HG03520 (cell line): Measurements from ENCODE around the gene CNNM2.

ENCODE experiments used
- ATAC-seq: cut with Tn5 transposase; IDR thresholded peaks from one replicate; pipeline ENCODE4 v1.9.1; 2021; ENCODE audit warnings: mild to moderate bottlenecking, moderate library complexity; ENCODE audit not compliant: unreplicated experiment

Gene CNNM2

GRCh38 chr10:103067956-103068355 is 149.9 kb downstream of the CNNM2 start:
- no peak for ATAC-seq

DNA sequence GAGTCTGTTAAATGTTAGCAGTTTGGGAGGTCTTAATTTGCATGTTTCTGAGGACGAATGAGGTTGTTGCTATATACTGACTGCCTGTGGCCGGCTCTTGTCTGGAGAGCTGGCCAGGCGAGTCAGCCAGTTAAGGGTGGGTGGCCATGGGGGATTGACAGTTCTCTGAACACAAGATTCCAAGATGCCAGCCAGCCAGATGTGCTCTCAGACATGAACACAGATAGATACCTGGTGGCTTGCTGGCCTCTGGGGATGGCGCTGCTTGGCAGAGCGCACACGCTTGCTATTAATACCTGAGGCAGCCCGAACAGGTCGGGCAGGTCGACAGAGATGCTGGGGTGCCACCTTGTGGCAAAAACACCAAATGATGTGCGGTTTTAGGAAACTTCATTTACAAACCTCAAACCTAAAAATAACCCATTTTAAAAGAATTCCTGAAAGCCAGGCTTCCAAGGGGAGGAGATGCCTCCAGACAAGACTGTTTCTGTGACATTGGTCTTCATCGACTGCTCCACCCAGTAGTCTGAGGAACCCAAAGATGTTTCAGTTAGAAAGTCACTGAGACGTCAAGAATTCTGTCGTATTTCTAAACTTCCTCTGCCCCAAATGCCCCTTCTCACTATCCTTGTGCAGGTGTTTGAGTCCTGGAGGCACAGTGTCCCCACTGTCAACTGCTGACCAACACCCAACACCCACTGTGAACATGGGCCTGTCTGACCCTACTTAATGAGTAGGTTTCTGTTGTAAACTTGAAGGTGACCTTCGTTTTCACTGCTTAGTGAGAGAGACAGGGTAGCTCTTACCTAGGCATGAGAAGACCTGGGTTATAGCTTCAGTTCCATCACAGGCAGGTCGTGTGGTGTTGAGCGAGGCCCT is 151.6 kb downstream of the CNNM2 start:
- peak; percentile 49 for ATAC-seq

- no peak for ATAC-seq
Observed at GRCh38 chr10:103072276-103072675, 154.2 kb downstream of the CNNM2 start.

GRCh38 chr10:103072891-103073290 is 154.8 kb downstream of the CNNM2 start:
- no peak for ATAC-seq

- no peak for ATAC-seq
Observed at GRCh38 chr10:103077020-103077419, 158.9 kb downstream of the CNNM2 start.

GRCh38 chr10:103077491-103078308 is 159.6 kb downstream of the CNNM2 start:
- ATAC-seq = no peak

- ATAC-seq = no peak
Observed at GRCh38 chr10:103078309-103078615, 160.2 kb downstream of the CNNM2 start.

- no peak for ATAC-seq
Observed at GRCh38 chr10:103078676-103079075, 160.6 kb downstream of the CNNM2 start.

DNA sequence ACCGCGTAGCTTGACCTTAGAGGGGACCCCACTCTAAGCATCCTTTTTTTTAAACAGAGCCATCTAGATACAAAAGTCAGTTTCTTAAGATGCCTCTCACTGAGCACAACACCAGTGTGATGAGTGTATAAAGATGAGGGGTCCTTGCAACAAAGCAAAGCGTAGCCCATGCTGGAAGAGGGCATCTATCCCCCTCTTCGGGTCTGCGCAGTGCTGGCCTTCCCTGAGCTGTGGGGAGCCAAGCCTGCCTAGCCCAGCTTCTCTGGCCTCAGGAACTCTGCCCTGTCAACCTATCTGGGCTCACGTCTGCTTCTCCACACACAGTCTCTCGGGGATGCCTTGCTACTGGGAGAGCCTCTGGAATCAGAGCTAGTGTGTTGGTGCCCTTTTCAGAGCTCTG is 161.0 kb downstream of the CNNM2 start:
- no peak for ATAC-seq

GRCh38 chr10:103079946-103080345 is 161.9 kb downstream of the CNNM2 start:
- ATAC-seq = no peak

DNA sequence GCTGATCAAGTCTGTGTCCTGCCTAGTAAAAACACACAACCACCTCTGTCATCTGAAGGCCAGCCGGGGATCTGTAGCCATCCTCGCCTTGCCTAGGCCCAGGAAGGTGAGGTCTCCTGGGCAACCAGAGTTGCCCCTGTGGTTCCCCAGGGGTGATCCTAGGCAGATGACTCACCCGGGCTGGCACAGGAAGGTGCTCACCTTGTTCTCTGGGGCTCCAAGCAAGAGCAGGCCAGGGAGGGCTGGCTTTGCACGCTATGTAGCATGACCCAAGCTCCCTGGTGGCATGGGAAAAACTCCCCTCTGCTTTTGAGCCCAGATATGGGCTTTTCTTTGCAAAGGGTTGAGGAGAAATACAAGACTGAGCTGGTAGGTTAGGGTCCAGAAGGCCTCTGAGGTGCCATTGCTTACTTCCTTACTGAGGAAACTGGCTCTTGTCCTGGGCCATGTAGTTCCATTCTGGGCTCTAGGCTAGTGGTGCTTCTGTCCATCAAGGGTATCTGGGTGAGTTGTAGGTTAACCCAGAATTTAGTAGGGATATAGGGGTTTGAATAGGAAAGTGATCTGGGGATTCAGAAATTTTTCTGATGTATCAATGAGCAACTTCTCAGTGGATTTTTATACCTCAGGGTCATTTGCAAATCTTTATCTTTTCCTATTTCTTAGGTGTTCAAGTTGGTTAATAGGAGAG is 162.9 kb downstream of the CNNM2 start:
- no peak for ATAC-seq

- ATAC-seq = no peak
Observed at GRCh38 chr10:103082683-103083082, 164.6 kb downstream of the CNNM2 start.

DNA sequence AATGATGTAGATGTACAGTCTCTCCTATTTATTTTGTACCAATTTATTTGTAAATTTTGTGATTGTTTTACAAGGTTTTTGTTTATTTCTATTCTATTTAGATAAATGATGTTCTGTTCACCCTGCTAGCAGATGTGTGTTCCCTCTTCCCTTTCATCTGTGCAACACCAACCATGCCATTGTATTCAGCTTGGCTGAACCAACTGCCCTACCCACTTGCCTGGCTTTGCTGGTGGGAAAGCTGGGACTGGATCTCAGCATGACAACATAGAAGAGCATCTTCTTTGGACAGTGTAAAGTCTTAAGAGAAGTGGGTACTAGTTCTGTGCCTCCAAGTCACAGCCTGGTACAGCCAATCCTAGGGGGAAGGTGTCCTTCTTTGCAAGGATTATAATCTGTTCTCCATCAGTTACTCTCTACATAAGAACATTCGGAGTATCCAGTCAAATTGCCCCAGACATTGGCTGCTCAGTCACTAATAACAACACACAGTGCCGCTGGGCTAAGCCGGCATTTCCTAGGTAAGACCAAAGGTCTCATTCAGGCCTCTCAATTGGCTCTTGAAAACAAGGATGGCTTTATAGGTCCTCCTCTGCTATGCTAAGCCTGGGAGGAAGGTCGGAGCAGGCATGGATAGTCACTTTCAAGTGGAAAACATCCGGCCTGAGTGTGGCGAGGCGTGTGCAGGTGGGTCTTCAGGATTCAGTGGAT is 165.3 kb downstream of the CNNM2 start:
- ATAC-seq = no peak

GRCh38 chr10:103083977-103084320 is 165.9 kb downstream of the CNNM2 start:
- no peak for ATAC-seq

DNA sequence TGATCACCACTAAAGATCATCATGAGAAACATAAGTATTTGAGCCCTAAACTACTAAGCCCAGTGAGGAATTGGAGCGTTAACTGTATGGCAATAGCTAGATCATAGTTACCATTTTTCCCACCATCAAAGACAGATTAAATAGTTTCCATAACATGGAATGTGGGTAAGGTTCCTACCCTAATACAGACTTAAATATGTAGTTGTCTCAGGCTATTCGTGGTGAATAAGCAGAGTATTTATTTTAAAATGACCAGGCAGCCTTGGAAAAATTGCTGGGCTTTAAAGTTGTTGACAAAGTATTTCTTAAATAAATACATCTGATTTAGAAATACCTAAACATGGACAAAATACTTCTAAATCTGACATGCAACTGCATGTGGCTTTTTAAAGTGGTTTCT is 168.2 kb downstream of the CNNM2 start:
- ATAC-seq = no peak

- no peak for ATAC-seq
Observed at GRCh38 chr10:103086799-103087198, 168.7 kb downstream of the CNNM2 start.

GRCh38 chr10:103089493-103089892 is 171.4 kb downstream of the CNNM2 start:
- ATAC-seq = no peak

DNA sequence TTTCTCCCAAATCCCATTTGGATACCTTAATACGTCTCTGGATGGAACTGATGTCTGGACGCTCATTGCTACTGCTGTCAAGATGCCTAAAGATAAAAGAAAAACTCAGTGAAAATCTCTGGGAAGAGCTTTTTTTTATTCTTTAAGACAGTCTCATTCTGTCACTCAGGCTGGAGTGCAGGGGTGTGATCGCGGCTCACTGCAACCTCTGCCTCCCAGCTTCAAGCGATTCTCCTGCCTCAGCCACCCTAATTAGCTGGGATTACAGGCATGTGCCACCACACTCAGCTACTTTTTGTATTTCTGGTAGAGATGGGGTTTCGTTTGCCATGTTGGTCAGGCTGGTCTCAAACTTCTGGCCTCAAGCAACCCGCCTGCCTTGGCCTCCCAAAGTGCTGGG is 172.8 kb downstream of the CNNM2 start:
- no peak for ATAC-seq

DNA sequence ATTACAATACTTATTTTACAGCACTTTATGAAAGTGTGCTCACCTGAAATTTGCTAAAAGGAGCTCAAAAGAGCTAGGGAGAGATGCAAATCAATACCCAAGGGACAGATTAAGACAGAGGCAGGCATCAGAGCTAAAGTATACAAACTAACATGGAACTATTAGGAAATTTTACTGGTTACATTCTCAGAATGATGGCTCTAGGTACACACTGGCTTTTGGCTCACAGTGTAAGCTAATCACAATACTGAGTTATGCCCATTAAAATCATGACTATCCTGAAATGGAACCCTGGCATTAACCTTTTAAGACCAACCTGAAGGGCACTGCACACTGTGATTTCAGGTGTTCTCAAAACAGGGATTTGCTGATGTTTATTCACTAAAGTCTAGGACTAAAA is 176.9 kb downstream of the CNNM2 start:
- no peak for ATAC-seq

- ATAC-seq = no peak
Observed at GRCh38 chr10:103096130-103096529, 178.0 kb downstream of the CNNM2 start.

GRCh38 chr10:103098240-103098639 is 180.1 kb downstream of the CNNM2 start:
- no peak for ATAC-seq
